ENCODE results near the gene MTFMT. TPM values are rescaled to one million over a fixed set of nuclear protein-coding genes. Genes with fewer than 3 reads are reported as not detected.

The MTFMT gene
- total and polyA plus RNA-seq, 2 experiments from 2014 or later, result 19.0 to 36.0 TPM

DNA sequence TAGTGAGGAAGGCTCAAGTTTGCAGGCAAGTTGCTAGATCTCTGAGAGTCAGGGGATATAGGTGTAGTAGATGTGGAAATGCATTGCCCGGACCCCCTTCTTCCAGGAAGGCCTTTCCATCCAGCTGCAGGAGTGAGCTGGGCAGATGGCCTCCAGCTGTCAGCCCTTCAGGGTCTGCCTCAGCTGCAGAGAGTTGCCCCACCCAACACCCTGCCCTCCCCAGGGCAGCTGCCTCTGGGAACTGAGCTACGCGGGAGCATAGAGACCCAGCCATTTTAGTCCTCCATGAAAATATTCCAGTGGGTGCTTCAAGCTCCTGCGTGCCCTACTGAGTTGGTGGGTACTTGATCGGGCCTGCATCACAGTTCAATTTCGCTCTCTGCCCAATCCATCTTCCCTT lies 69.3 kb downstream of the MTFMT start (continued):
- TF ChIP-seq, protein P1, sequence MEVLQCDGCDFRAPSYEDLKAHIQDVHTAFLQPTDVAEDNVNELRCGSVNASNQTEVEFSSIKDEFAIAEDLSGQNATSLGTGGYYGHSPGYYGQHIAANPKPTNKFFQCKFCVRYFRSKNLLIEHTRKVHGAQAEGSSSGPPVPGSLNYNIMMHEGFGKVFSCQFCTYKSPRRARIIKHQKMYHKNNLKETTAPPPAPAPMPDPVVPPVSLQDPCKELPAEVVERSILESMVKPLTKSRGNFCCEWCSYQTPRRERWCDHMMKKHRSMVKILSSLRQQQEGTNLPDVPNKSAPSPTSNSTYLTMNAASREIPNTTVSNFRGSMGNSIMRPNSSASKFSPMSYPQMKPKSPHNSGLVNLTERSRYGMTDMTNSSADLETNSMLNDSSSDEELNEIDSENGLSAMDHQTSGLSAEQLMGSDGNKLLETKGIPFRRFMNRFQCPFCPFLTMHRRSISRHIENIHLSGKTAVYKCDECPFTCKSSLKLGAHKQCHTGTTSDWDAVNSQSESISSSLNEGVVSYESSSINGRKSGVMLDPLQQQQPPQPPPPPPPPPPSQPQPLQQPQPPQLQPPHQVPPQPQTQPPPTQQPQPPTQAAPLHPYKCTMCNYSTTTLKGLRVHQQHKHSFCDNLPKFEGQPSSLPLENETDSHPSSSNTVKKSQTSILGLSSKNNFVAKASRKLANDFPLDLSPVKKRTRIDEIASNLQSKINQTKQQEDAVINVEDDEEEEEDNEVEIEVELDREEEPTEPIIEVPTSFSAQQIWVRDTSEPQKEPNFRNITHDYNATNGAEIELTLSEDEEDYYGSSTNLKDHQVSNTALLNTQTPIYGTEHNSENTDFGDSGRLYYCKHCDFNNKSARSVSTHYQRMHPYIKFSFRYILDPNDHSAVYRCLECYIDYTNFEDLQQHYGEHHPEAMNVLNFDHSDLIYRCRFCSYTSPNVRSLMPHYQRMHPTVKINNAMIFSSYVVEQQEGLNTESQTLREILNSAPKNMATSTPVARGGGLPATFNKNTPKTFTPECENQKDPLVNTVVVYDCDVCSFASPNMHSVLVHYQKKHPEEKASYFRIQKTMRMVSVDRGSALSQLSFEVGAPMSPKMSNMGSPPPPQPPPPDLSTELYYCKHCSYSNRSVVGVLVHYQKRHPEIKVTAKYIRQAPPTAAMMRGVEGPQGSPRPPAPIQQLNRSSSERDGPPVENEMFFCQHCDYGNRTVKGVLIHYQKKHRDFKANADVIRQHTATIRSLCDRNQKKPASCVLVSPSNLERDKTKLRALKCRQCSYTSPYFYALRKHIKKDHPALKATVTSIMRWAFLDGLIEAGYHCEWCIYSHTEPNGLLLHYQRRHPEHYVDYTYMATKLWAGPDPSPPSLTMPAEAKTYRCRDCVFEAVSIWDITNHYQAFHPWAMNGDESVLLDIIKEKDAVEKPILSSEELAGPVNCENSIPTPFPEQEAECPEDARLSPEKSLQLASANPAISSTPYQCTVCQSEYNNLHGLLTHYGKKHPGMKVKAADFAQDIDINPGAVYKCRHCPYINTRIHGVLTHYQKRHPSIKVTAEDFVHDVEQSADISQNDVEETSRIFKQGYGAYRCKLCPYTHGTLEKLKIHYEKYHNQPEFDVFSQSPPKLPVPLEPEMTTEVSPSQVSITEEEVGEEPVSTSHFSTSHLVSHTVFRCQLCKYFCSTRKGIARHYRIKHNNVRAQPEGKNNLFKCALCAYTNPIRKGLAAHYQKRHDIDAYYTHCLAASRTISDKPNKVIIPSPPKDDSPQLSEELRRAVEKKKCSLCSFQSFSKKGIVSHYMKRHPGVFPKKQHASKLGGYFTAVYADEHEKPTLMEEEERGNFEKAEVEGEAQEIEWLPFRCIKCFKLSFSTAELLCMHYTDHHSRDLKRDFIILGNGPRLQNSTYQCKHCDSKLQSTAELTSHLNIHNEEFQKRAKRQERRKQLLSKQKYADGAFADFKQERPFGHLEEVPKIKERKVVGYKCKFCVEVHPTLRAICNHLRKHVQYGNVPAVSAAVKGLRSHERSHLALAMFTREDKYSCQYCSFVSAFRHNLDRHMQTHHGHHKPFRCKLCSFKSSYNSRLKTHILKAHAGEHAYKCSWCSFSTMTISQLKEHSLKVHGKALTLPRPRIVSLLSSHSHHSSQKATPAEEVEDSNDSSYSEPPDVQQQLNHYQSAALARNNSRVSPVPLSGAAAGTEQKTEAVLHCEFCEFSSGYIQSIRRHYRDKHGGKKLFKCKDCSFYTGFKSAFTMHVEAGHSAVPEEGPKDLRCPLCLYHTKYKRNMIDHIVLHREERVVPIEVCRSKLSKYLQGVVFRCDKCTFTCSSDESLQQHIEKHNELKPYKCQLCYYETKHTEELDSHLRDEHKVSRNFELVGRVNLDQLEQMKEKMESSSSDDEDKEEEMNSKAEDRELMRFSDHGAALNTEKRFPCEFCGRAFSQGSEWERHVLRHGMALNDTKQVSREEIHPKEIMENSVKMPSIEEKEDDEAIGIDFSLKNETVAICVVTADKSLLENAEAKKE (CRISPR knock-in tag; IDR thresholded peaks at IDR 0.05), result no peak
- no peak for TF ChIP-seq EZH2phosphoT487 (IDR thresholded peaks at IDR 0.05; ENCODE audit: unreplicated experiment)

DNA sequence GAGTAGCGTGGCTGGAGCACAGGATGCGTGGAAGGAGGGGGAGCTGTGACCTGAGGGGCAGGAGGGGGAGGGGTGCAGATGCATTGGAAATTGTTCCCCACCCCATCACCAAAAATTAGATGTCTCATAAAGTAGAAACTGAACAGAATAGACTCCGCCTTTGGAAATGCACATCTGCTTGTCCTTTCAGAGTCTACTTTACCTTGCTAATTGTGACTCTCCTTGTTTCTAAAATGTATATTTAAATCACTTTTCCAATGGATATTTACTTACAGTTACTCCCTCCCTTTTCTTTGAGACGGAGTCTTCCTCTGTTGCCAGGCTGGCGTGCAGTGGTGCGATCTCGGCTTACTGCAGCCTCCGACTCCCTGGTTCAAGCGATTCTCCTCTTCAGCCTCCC lies 70.3 kb downstream of the MTFMT start:
- DNase-seq (ENCODE audit: low spot score), result no peak
- no peak overlapping the region for H2AFZ ChIP-seq
- H3F3A ChIP-seq (replicated peaks; ENCODE audit: low read depth), result peaks cover 9% of the 10 kb centered on the region; the same call in 1 of the 2 replicates
- no peak overlapping the region for H3K27ac Mint-ChIP-seq
- H3K4me3 Mint-ChIP-seq, result no peak overlapping the region
- peaks cover 74% of the 10 kb centered on the region for H3K36me3 Mint-ChIP-seq (ENCODE audit: low read depth)
- no peaks in the 10 kb centered on the region for H3K79me2 ChIP-seq (replicated peaks; ENCODE audit: insufficient read depth)
- no peaks in the 10 kb centered on the region for H3K4me1 ChIP-seq (ENCODE audit: insufficient read depth)
- TF ChIP-seq EZH2 (IDR thresholded peaks at IDR 0.05; ENCODE audit: low read depth, unreplicated experiment), result no peak
- no peak for TF ChIP-seq EZH2phosphoT487 (IDR thresholded peaks at IDR 0.05; ENCODE audit: unreplicated experiment)
- no peak for TF ChIP-seq ZNF331 (CRISPR knock-in tag; IDR thresholded peaks at IDR 0.05; ENCODE audit: low read depth)
- TF ChIP-seq JUNB (IDR thresholded peaks at IDR 0.05; ENCODE audit: unreplicated experiment), result no peak
- no peak for TF ChIP-seq STAT1 (IDR thresholded peaks at IDR 0.05; ENCODE audit: unreplicated experiment)
- TF ChIP-seq, protein P2, sequence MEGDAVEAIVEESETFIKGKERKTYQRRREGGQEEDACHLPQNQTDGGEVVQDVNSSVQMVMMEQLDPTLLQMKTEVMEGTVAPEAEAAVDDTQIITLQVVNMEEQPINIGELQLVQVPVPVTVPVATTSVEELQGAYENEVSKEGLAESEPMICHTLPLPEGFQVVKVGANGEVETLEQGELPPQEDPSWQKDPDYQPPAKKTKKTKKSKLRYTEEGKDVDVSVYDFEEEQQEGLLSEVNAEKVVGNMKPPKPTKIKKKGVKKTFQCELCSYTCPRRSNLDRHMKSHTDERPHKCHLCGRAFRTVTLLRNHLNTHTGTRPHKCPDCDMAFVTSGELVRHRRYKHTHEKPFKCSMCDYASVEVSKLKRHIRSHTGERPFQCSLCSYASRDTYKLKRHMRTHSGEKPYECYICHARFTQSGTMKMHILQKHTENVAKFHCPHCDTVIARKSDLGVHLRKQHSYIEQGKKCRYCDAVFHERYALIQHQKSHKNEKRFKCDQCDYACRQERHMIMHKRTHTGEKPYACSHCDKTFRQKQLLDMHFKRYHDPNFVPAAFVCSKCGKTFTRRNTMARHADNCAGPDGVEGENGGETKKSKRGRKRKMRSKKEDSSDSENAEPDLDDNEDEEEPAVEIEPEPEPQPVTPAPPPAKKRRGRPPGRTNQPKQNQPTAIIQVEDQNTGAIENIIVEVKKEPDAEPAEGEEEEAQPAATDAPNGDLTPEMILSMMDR (conservative IDR thresholded peaks at IDR 0.05; ENCODE audit: low read depth in 2 of 2), result no peak
- TF ChIP-seq, protein P1 (CRISPR knock-in tag; IDR thresholded peaks at IDR 0.05), result no peak
- H3K9me3 Mint-ChIP-seq, result peaks cover 16% of the 10 kb centered on the region
- H3K36me3 ChIP-seq (ENCODE audit: insufficient read depth), result peaks cover 27% of the 10 kb centered on the region
- no peaks in the 10 kb centered on the region; the same call in 2 of the 3 replicates for H3K4me1 Mint-ChIP-seq
- no peak overlapping the region for H3K4me3 ChIP-seq
- peaks cover 4% of the 10 kb centered on the region for H4K20me1 ChIP-seq (replicated peaks; ENCODE audit: insufficient read depth)
- no peak for ATAC-seq
- H3K9me2 ChIP-seq (ENCODE audit: insufficient read depth), result no peaks in the 10 kb centered on the region
- no peaks in the 10 kb centered on the region for H3K27me3 ChIP-seq (ENCODE audit: insufficient read depth)
- no peak overlapping the region for H3K4me2 ChIP-seq
- H3K27me3 Mint-ChIP-seq (ENCODE audit: insufficient read depth, low read depth, poor library complexity), result peaks cover 3% of the 10 kb centered on the region
- no peak overlapping the region for H3K27ac ChIP-seq (ENCODE audit: low read depth)
